GM18526 (cell line): Measurements from ENCODE around the gene LMAN2L.

ENCODE experiments used
- POLR2A ChIP-seq: IDR thresholded peaks from 3 replicates; pipeline ENCODE4 v1.6.1; 2011; ENCODE audit not compliant: insufficient read length; ENCODE audit errors: extremely low read depth

Gene LMAN2L

GRCh38 chr2:96687266-96687665 lies 52.6 kb downstream of the LMAN2L start:
- no peak for TF ChIP-seq POLR2A

GRCh38 chr2:96685577-96686459 lies 54.0 kb downstream of the LMAN2L start:
- no peak for TF ChIP-seq POLR2A

GRCh38 chr2:96684883-96685576 lies 54.8 kb downstream of the LMAN2L start:
- no peak for TF ChIP-seq POLR2A

- no peak for TF ChIP-seq POLR2A
Measured at GRCh38 chr2:96683972-96684820, 55.7 kb downstream of the LMAN2L start.

GRCh38 chr2:96683307-96683706 lies 56.6 kb downstream of the LMAN2L start:
- TF ChIP-seq POLR2A, result no peak

GRCh38 chr2:96681540-96681939 lies 58.3 kb downstream of the LMAN2L start:
- no peak for TF ChIP-seq POLR2A

GRCh38 chr2:96680561-96681141 lies 59.2 kb downstream of the LMAN2L start:
- TF ChIP-seq POLR2A, result no peak

GRCh38 chr2:96679848-96680247 lies 60.0 kb downstream of the LMAN2L start:
- TF ChIP-seq POLR2A, result no peak

- TF ChIP-seq POLR2A, result no peak
Measured at GRCh38 chr2:96669539-96670215, 70.2 kb downstream of the LMAN2L start.

- TF ChIP-seq POLR2A, result no peak
Measured at GRCh38 chr2:96668771-96669170, 71.1 kb downstream of the LMAN2L start.

GRCh38 chr2:96665083-96665569 lies 74.7 kb downstream of the LMAN2L start:
- no peak for TF ChIP-seq POLR2A

GRCh38 chr2:96664366-96664925 lies 75.4 kb downstream of the LMAN2L start:
- TF ChIP-seq POLR2A, result no peak

GRCh38 chr2:96663829-96664228 lies 76.0 kb downstream of the LMAN2L start:
- no peak for TF ChIP-seq POLR2A

- TF ChIP-seq POLR2A, result no peak
Measured at GRCh38 chr2:96663177-96663576, 76.7 kb downstream of the LMAN2L start.

- no peak for TF ChIP-seq POLR2A
Measured at GRCh38 chr2:96662360-96662759, 77.5 kb downstream of the LMAN2L start.

- no peak for TF ChIP-seq POLR2A
Measured at GRCh38 chr2:96661324-96661723, 78.5 kb downstream of the LMAN2L start.
